SK-N-SH (cell line): ENCODE measurements around the gene LXN. TPM values are rescaled to one million over a fixed set of nuclear protein-coding genes. Genes with fewer than 3 reads are reported as not detected.

Experiments used
- CTCF ChIA-PET: fragments of 300-600, 350-600 bp; formaldehyde crosslinking; extraction: SDS; loops from one replicate; lab custom pipeline; 2021; lab: Yijun Ruan, JAX
- POLR2A ChIA-PET: fragments of 350-600 bp; sonication (Branson Sonifier 250); formaldehyde crosslinking; extraction: SDS; loops from one replicate; lab custom pipeline; 2020; ENCODE audit warnings: antibody characterized with exemption, inconsistent platforms; lab: Yijun Ruan, JAX
- DNase-seq: peaks from one replicate; pipeline ENCODE4 v3.0.0; 2012
- H2AFZ ChIP-seq: fragments of 200-600 bp; sonication (generic); 2 replicates; pipeline ENCODE4 v1.8.1; 2016; ENCODE audit warnings: antibody characterized with exemption, mild to moderate bottlenecking, low read depth
- H3F3A ChIP-seq: fragments of 200-600 bp; sonication (generic); replicated peaks from 2 replicates; pipeline ENCODE3; 2016; ENCODE audit warnings: antibody characterized with exemption, mild to moderate bottlenecking; ENCODE audit not compliant: insufficient read depth
- H3K27ac ChIP-seq, 2 experiments: fragments of 200-500 bp in 1 of 2; fragments of 200-600 bp in 1 of 2; sonication (Bioruptor generic) in 1 of 2; sonication (generic), shearing (Covaris generic) in 1 of 2; 2 replicates each; pipeline versions ENCODE4 v1.5.1 to v1.6.1; 2014 to 2016; ENCODE audit warnings: low read depth in 2 of 2, inconsistent platforms in 1 of 2, low read length in 1 of 2, mild to moderate bottlenecking in 1 of 2, mixed read lengths in 1 of 2
- H3K27me3 ChIP-seq: fragments of 200-600 bp; sonication (generic), shearing (Covaris generic); 2 replicates; pipeline ENCODE4 v1.6.1; 2016; ENCODE audit warnings: mixed run types; ENCODE audit not compliant: insufficient read depth
- H3K36me3 ChIP-seq, 2 experiments: fragments of 200-500 bp in 1 of 2; fragments of 200-600 bp in 1 of 2; sonication (Bioruptor generic) in 1 of 2; sonication (generic) in 1 of 2; replicated peaks in 1 of 2; 2 replicates each; pipeline versions ENCODE3 to v1.5.1; 2014 to 2016; ENCODE audit warnings: low read length in 1 of 2, mild to moderate bottlenecking in 1 of 2; ENCODE audit not compliant: insufficient read depth in 2 of 2, control insufficient read depth in 1 of 2
- H3K4me1 ChIP-seq, 2 experiments: fragments of 200-500 bp in 1 of 2; fragments of 200-600 bp in 1 of 2; sonication (Bioruptor generic) in 1 of 2; sonication (generic), shearing (Covaris generic) in 1 of 2; 2 replicates each; pipeline versions ENCODE4 v1.5.1 to v1.6.1; 2014 to 2016; ENCODE audit warnings: low read depth in 1 of 2, low read length in 1 of 2, mixed run types in 1 of 2; ENCODE audit not compliant: insufficient read depth in 2 of 2, control insufficient read depth in 1 of 2
- H3K4me2 ChIP-seq: fragments of 200-600 bp; sonication (generic), shearing (Covaris generic); 2 replicates; pipeline ENCODE4 v1.6.1; 2017; ENCODE audit warnings: mixed run types
- H3K4me3 ChIP-seq, 2 experiments: fragments of 200-500 bp in 1 of 2; fragments of 200-600 bp in 1 of 2; sonication (Bioruptor generic) in 1 of 2; sonication (generic), shearing (Covaris generic) in 1 of 2; 2 replicates each; pipeline versions ENCODE4 v1.5.1 to v1.8.1; 2014 to 2016; ENCODE audit warnings: low read depth in 2 of 2, inconsistent platforms in 1 of 2, low read length in 1 of 2, mild to moderate bottlenecking in 1 of 2, mixed read lengths in 1 of 2, moderate library complexity in 1 of 2
- H3K79me2 ChIP-seq: fragments of 200-600 bp; sonication (generic); 2 replicates; pipeline ENCODE4 v1.8.1; 2017; ENCODE audit warnings: mild to moderate bottlenecking; ENCODE audit not compliant: insufficient read depth
- H3K9ac ChIP-seq: fragments of 200-600 bp; sonication (generic); 2 replicates; pipeline ENCODE4 v1.6.1; 2017; ENCODE audit warnings: mixed run types
- H3K9me2 ChIP-seq: fragments of 200-600 bp; sonication (generic); 2 replicates; pipeline ENCODE4 v1.6.1; 2017; ENCODE audit warnings: mixed run types
- H3K9me3 ChIP-seq: fragments of 200-600 bp; sonication (generic); 2 replicates; pipeline ENCODE4 v1.6.1; 2017; ENCODE audit warnings: mixed run types, mild to moderate bottlenecking, moderate library complexity
- H4K20me1 ChIP-seq: fragments of 200-600 bp; sonication (generic); 2 replicates; pipeline ENCODE4 v1.6.1; 2017; ENCODE audit warnings: mild to moderate bottlenecking, mixed run types; ENCODE audit not compliant: insufficient read depth
- CHD2 ChIP-seq: fragments of 150-350 bp; IDR thresholded peaks from 2 replicates; pipeline ENCODE4 v1.6.1; 2018; ENCODE audit warnings: low read length; ENCODE audit not compliant: partially characterized antibody
- ELF1 ChIP-seq: IDR thresholded peaks from 2 replicates; pipeline ENCODE4 v1.4.0; 2012
- EZH2phosphoT487 ChIP-seq: fragments of 200-600 bp; sonication (generic); IDR thresholded peaks from 2 replicates; pipeline ENCODE4 v1.6.1; 2017; ENCODE audit warnings: low read depth, mixed run types, mild to moderate bottlenecking, antibody characterized with exemption, moderate library complexity, borderline replicate concordance
- GABPA ChIP-seq: IDR thresholded peaks from 2 replicates; pipeline ENCODE4 v1.4.0; 2012; ENCODE audit warnings: low read depth, mild to moderate bottlenecking
- GATA2 ChIP-seq: sonication (generic); formaldehyde crosslinking; IDR thresholded peaks from 2 replicates; pipeline ENCODE4 v1.5.0; 2020; ENCODE audit warnings: mild to moderate bottlenecking, missing genetic modification reagents
- IRF3 ChIP-seq: fragments of 150-350 bp; IDR thresholded peaks from 2 replicates; pipeline ENCODE4 v1.6.1; 2016; ENCODE audit warnings: mild to moderate bottlenecking, low read depth, low read length
- JUND ChIP-seq: IDR thresholded peaks from 2 replicates; pipeline ENCODE4 v1.4.0; 2012
- NFIC ChIP-seq: IDR thresholded peaks from 2 replicates; pipeline ENCODE4 v1.4.0; 2012; ENCODE audit warnings: borderline replicate concordance
- POLR2AphosphoS5 ChIP-seq: IDR thresholded peaks from 2 replicates; pipeline ENCODE4 v1.6.1; 2012; ENCODE audit warnings: low read depth, low read length
- RAD21 ChIP-seq: IDR thresholded peaks from 2 replicates; pipeline ENCODE4 v1.6.1; 2012; ENCODE audit warnings: mild to moderate bottlenecking, low read length
- SIN3A ChIP-seq: IDR thresholded peaks from 2 replicates; pipeline ENCODE4 v1.6.1; 2012; ENCODE audit warnings: low read depth, mild to moderate bottlenecking, low read length, moderate library complexity, borderline replicate concordance
- TAF1 ChIP-seq: IDR thresholded peaks from 2 replicates; pipeline ENCODE4 v1.6.1; 2012; ENCODE audit warnings: low read depth, mild to moderate bottlenecking, low read length, moderate library complexity, borderline replicate concordance
- TEAD4 ChIP-seq: IDR thresholded peaks from 2 replicates; pipeline ENCODE4 v1.4.0; 2012; ENCODE audit warnings: mild to moderate bottlenecking, borderline replicate concordance; ENCODE audit not compliant: insufficient read depth
- YY1 ChIP-seq: IDR thresholded peaks from 2 replicates; pipeline ENCODE4 v1.4.0; 2012; ENCODE audit warnings: low read depth, mild to moderate bottlenecking
- WGBS: methylation state at CpG from one replicate; pipeline ENCODE4 v1.1.6; 2017; ENCODE audit warnings: low lambda C conversion rate; 5-methylcytosine and 5-hydroxymethylcytosine counted together
- polyA plus RNA-seq, 3 experiments: library from polyadenylated mRNA; depleted of rRNA; stranded (reverse); fragments of >200 nt; gene quantifications; 2 replicates each; pipeline ENCODE4 v1.2.3, GENCODE V29; 2012
- TF ChIP-seq, protein P1 (sequence below): IDR thresholded peaks from 2 replicates; pipeline ENCODE4; 2012
- TF ChIP-seq, protein P2 (sequence below): IDR thresholded peaks from 2 replicates; pipeline ENCODE4 v1.4.0; 2012; ENCODE audit warnings: low read depth, borderline replicate concordance

The LXN gene
- polyA plus RNA-seq (2012; rRNA removed) = not detected in 2 replicates
- polyA plus RNA-seq (2012; cell fraction: cytosol; rRNA removed) = not detected in 2 replicates
- not detected in 2 replicates for polyA plus RNA-seq (2012; cell fraction: nucleus; rRNA removed)

GRCh38 chr3:158672215-158673176, at the start of gene LXN:
TSS of gene LXN (minus strand) at chr3:158672648. CDS start at chr3:158672478, 170 bp downstream.
- Histone ChIP-seq H4K20me1 (no peaks in the 10 kb centered on the region), H3K27me3 (no peaks in the 10 kb centered on the region), H3K9ac (no peak within 1 kb of the TSS), H3K9me3 (no peaks in the 10 kb centered on the region), H3K36me3 (peaks cover 49 to 56% of the 10 kb centered on the region in 2 experiments), H2AFZ (no peak within 1 kb of the TSS), H3F3A (no peaks in the 10 kb centered on the region), H3K4me3 (no peak within 1 kb of the TSS), H3K9me2 (no peaks in the 10 kb centered on the region), H3K4me1 (no peaks in the 10 kb centered on the region), H3K4me2 (no peak within 1 kb of the TSS), H3K79me2 (no peaks in the 10 kb centered on the region; the same call in 1 of the 2 replicates), H3K27ac (no peak within 1 kb of the TSS)
- WGBS = 85% methylated on average over 22 of the region's 30 CpGs
- DNase-seq = peak; percentile 11
- CTCF ChIA-PET = interaction anchor here (1.3 kb wide), 1 partner anchor 12 kb away, joined by 3 read pairs; no protein-coding TSS in a partner anchor
- POLR2A ChIA-PET = no interaction called here
- no peak for TF ChIP-seq CHD2
- TF ChIP-seq, protein P1, sequence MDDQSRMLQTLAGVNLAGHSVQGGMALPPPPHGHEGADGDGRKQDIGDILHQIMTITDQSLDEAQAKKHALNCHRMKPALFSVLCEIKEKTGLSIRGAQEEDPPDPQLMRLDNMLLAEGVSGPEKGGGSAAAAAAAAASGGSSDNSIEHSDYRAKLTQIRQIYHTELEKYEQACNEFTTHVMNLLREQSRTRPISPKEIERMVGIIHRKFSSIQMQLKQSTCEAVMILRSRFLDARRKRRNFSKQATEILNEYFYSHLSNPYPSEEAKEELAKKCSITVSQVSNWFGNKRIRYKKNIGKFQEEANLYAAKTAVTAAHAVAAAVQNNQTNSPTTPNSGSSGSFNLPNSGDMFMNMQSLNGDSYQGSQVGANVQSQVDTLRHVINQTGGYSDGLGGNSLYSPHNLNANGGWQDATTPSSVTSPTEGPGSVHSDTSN = no peak
- TF ChIP-seq NFIC = no peak

DNA sequence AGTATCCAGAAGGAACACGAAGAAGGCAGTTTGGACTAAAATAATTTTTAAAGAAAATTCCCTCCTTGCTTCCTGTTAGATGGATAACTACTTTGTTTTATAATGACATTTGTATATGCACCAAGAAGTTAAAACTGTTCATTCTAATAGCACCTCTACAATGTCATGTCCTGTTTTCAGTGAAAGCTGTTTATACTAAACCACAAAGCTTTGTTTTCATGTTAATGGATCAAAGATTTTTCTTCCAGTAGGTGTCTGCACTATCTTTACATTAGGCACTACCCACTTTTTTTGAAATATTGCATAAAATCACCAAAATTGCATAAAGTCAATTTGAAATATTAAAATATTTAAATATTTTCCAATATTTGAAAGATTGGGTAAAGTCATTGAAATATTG, 49.7 kb upstream of the LXN start:
- 89% methylated on average over 1 of the region's 1 CpG for WGBS
- Histone ChIP-seq H3K9me2 (no peaks in the 10 kb centered on the region), H3K79me2 (no peaks in the 10 kb centered on the region), H3K4me3 (no peak overlapping the region), H4K20me1 (no peaks in the 10 kb centered on the region), H2AFZ (no peak overlapping the region), H3K36me3 (peaks cover 0 to 3% of the 10 kb centered on the region in 2 experiments), H3K4me2 (no peak overlapping the region), H3F3A (peaks cover 32% of the 10 kb centered on the region), H3K9me3 (no peaks in the 10 kb centered on the region)
- TF ChIP-seq GATA2 (no peak), TAF1 (no peak), SIN3A (no peak), RAD21 (no peak), IRF3 (no peak), ELF1 (no peak), YY1 (no peak), GABPA (no peak), NFIC (no peak), TEAD4 (no peak), EZH2phosphoT487 (no peak), POLR2AphosphoS5 (no peak), JUND (no peak)
- TF ChIP-seq, protein P2, sequence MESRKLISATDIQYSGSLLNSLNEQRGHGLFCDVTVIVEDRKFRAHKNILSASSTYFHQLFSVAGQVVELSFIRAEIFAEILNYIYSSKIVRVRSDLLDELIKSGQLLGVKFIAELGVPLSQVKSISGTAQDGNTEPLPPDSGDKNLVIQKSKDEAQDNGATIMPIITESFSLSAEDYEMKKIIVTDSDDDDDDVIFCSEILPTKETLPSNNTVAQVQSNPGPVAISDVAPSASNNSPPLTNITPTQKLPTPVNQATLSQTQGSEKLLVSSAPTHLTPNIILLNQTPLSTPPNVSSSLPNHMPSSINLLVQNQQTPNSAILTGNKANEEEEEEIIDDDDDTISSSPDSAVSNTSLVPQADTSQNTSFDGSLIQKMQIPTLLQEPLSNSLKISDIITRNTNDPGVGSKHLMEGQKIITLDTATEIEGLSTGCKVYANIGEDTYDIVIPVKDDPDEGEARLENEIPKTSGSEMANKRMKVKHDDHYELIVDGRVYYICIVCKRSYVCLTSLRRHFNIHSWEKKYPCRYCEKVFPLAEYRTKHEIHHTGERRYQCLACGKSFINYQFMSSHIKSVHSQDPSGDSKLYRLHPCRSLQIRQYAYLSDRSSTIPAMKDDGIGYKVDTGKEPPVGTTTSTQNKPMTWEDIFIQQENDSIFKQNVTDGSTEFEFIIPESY = no peak
- TF ChIP-seq, all 33 proteins: peak for 0
- ChIA-PET CTCF (interaction anchor here (1.8 kb wide), 1 partner anchor 67 kb away, joined by 4 read pairs; no protein-coding TSS in a partner anchor), POLR2A (no interaction called here)
- Histone ChIP-seq H3K4me1 (peaks cover 17 to 36% of the 10 kb centered on the region in 2 experiments; a peak in 3 of 4 replicates), H3K27me3 (no peaks in the 10 kb centered on the region), H3K27ac (peak overlapping the region in 1 of 2 experiments; percentile 80; a peak in 2 of 4 replicates), H3K9ac (no peak overlapping the region)
- DNase-seq = no peak
